Measurements from ENCODE around the gene MESP1.

The MESP1 gene

GRCh38 chr15:89747708-89748682, 3.1 kb downstream of the MESP1 start:
- TF ChIP-seq CTCF (conservative IDR thresholded peaks at IDR 0.05; ENCODE audit: low read depth), result no peak
- H3K27ac ChIP-seq, result no peak overlapping the region
- CTCF ChIA-PET, result interaction anchor here (1.5 kb wide), 1 partner anchor 8 kb away, joined by 3 read pairs; no protein-coding TSS in a partner anchor
- POLR2A ChIA-PET (ENCODE audit: low non-redundant PET), result no interaction called here
- DNase-seq (ENCODE audit: low spot score), result no peak

GRCh38 chr15:89746386-89746780, 4.7 kb downstream of the MESP1 start:
- no peak for TF ChIP-seq CTCF (conservative IDR thresholded peaks at IDR 0.05; ENCODE audit: low read depth)
- DNase-seq (ENCODE audit: low spot score), result no peak
- H3K27ac ChIP-seq, result no peak overlapping the region
- ChIA-PET CTCF (no interaction called here), POLR2A (ENCODE audit: low non-redundant PET) (no interaction called here)

GRCh38 chr15:89745768-89746167, 5.3 kb downstream of the MESP1 start:
- DNase-seq (ENCODE audit: low spot score), result no peak
- H3K27ac ChIP-seq, result no peak overlapping the region
- ChIA-PET POLR2A (ENCODE audit: low non-redundant PET) (no interaction called here), CTCF (no interaction called here)
- no peak for TF ChIP-seq CTCF (conservative IDR thresholded peaks at IDR 0.05; ENCODE audit: low read depth)

- ChIA-PET POLR2A (ENCODE audit: low non-redundant PET) (no interaction called here), CTCF (no interaction called here)
- no peak for DNase-seq (ENCODE audit: low spot score)
These were observed 5.9 kb downstream of the MESP1 start for GRCh38 chr15:89745131-89745530.

GRCh38 chr15:89743594-89743993, 7.5 kb downstream of the MESP1 start:
- ChIA-PET POLR2A (ENCODE audit: low non-redundant PET) (no interaction called here), CTCF (interaction anchor here (0.6 kb wide), 1 partner anchor 117 kb away, joined by 4 read pairs; no protein-coding TSS in a partner anchor)
- no peak for TF ChIP-seq CTCF (conservative IDR thresholded peaks at IDR 0.05; ENCODE audit: low read depth)
- DNase-seq (ENCODE audit: low spot score), result no peak
- H3K27ac ChIP-seq, result no peak overlapping the region

More at GRCh38 chr15:89745131-89745530, 5.9 kb downstream of the MESP1 start:
- no peak overlapping the region for H3K27ac ChIP-seq
- no peak for TF ChIP-seq CTCF (conservative IDR thresholded peaks at IDR 0.05; ENCODE audit: low read depth)

GRCh38 chr15:89743011-89743410, 8.0 kb downstream of the MESP1 start:
- H3K27ac ChIP-seq, result no peak overlapping the region
- no peak for DNase-seq (ENCODE audit: low spot score)
- TF ChIP-seq CTCF (conservative IDR thresholded peaks at IDR 0.05; ENCODE audit: low read depth), result no peak
- POLR2A ChIA-PET (ENCODE audit: low non-redundant PET), result no interaction called here
- CTCF ChIA-PET, result interaction anchor here (0.7 kb wide), 1 partner anchor 17 kb away, joined by 4 read pairs; no protein-coding TSS in a partner anchor
